GM23338 (cell line): ENCODE results near the gene WDR27. TPM values are rescaled to one million over a fixed set of nuclear protein-coding genes. Genes with fewer than 3 reads are reported as not detected.

Experiments used
- ATAC-seq: fragments of 200-7000 bp; cut with Tn5 transposase; 3 replicates; pipeline ENCODE4 v1.9.1; 2020
- DNase-seq: peaks from one replicate; pipeline ENCODE4 v3.0.0-alpha.2; 2015; ENCODE audit warnings: low spot score
- H2AFZ ChIP-seq: fragments of 200-600 bp; sonication (generic); 2 replicates; pipeline ENCODE4 v1.8.0; 2016; ENCODE audit warnings: antibody characterized with exemption, mild to moderate bottlenecking, moderate library complexity
- H3F3A ChIP-seq: fragments of 200-600 bp; sonication (generic); replicated peaks from 2 replicates; pipeline ENCODE4 v1.8.0; 2017; ENCODE audit warnings: antibody characterized with exemption, mixed run types, low read depth
- H3K27ac ChIP-seq: fragments of 200-600 bp; sonication (generic); 2 replicates; pipeline ENCODE4 v1.6.1; 2016; ENCODE audit warnings: low read depth
- H3K27me3 ChIP-seq: fragments of 200-600 bp; sonication (generic); 2 replicates; pipeline ENCODE4 v1.8.0; 2016; ENCODE audit warnings: mild to moderate bottlenecking, mixed run types, moderate library complexity; ENCODE audit not compliant: insufficient read depth
- H3K36me3 ChIP-seq: fragments of 200-600 bp; sonication (generic); 2 replicates; pipeline ENCODE4 v1.8.0; 2016; ENCODE audit warnings: mild to moderate bottlenecking; ENCODE audit not compliant: insufficient read depth
- H3K4me1 ChIP-seq: fragments of 200-600 bp; sonication (generic); 2 replicates; pipeline ENCODE4 v1.8.0; 2016; ENCODE audit warnings: mild to moderate bottlenecking, moderate library complexity; ENCODE audit not compliant: insufficient read depth
- H3K4me2 ChIP-seq: fragments of 200-600 bp; sonication (generic); 2 replicates; pipeline ENCODE4 v1.7.1; 2017; ENCODE audit warnings: mixed run types
- H3K4me3 ChIP-seq: fragments of 200-600 bp; sonication (generic); 2 replicates; pipeline ENCODE4 v1.6.1; 2016; ENCODE audit warnings: mixed run types
- H3K79me2 ChIP-seq: fragments of 200-600 bp; sonication (generic); replicated peaks from 2 replicates; pipeline ENCODE4 v1.8.0; 2017; ENCODE audit warnings: mild to moderate bottlenecking; ENCODE audit not compliant: insufficient read depth
- H3K9me2 ChIP-seq: fragments of 200-600 bp; sonication (generic); 2 replicates; pipeline ENCODE4 v1.8.0; 2017; ENCODE audit not compliant: insufficient read depth
- H4K20me1 ChIP-seq: fragments of 200-600 bp; sonication (generic); replicated peaks from 2 replicates; pipeline ENCODE4 v1.8.0; 2017; ENCODE audit warnings: mild to moderate bottlenecking; ENCODE audit not compliant: insufficient read depth
- H3K27ac Mint-ChIP-seq: 2 replicates; pipeline ENCODE4 v1.8.0; 2020; ENCODE audit warnings: inconsistent platforms, mild to moderate bottlenecking, moderate library complexity, mixed read lengths
- H3K27me3 Mint-ChIP-seq: 3 replicates; pipeline ENCODE4 v1.8.0; 2022; ENCODE audit warnings: low read depth, mild to moderate bottlenecking, moderate library complexity, mixed read lengths, inconsistent platforms; ENCODE audit not compliant: insufficient read depth, poor library complexity
- H3K36me3 Mint-ChIP-seq: 3 replicates; pipeline ENCODE4 v1.8.0; 2021; ENCODE audit warnings: low read depth, mild to moderate bottlenecking, inconsistent platforms, moderate library complexity, mixed read lengths
- H3K4me1 Mint-ChIP-seq: 3 replicates; pipeline ENCODE4 v1.8.0; 2020; ENCODE audit warnings: mild to moderate bottlenecking, inconsistent platforms, mixed read lengths
- H3K4me3 Mint-ChIP-seq: 3 replicates; pipeline ENCODE4 v1.8.0; 2021; ENCODE audit warnings: moderate library complexity, mild to moderate bottlenecking, inconsistent platforms, mixed read lengths
- H3K9me3 Mint-ChIP-seq: 3 replicates; pipeline ENCODE4 v1.8.0; 2020; ENCODE audit warnings: moderate library complexity, mild to moderate bottlenecking, inconsistent platforms, mixed read lengths
- CREB1 ChIP-seq: fragments of 250-450 bp; sonication (Bioruptor Pico); IDR thresholded peaks from 2 replicates; pipeline ENCODE4 v1.5.0; 2020; ENCODE audit warnings: low read depth, mild to moderate bottlenecking, moderate library complexity
- POLR2AphosphoS5 ChIP-seq: IDR thresholded peaks from 2 replicates; pipeline ENCODE4 v1.6.1; 2016; ENCODE audit warnings: antibody characterized with exemption, low read depth
- REST ChIP-seq: IDR thresholded peaks from one replicate; pipeline ENCODE4 v1.6.1; 2018; ENCODE audit warnings: antibody characterized with exemption; ENCODE audit not compliant: unreplicated experiment
- ZNF331 ChIP-seq: fragments of 250-450 bp; sonication (Bioruptor Pico); IDR thresholded peaks from 2 replicates; pipeline ENCODE4 v1.5.0; 2020; ENCODE audit warnings: low read depth, mild to moderate bottlenecking, moderate library complexity
- ZNF462 ChIP-seq: fragments of 250-450 bp; sonication (Bioruptor Pico); IDR thresholded peaks from 2 replicates; pipeline ENCODE4 v1.5.0; 2020; ENCODE audit warnings: mild to moderate bottlenecking, moderate library complexity
- polyA plus RNA-seq: library from polyadenylated mRNA; unstranded; fragments of >200 nt; fragmentation: Nextera tagmentation; extraction: Ambion mirVana; gene quantifications from 2 replicates; pipeline ENCODE4 v1.2.1, GENCODE V29; 2016
- total RNA-seq: library from RNA; depleted of rRNA; stranded (reverse); fragments of >200 nt; shearing (Covaris generic); gene quantifications from 2 replicates; pipeline ENCODE4 v1.2.3, GENCODE V29; 2014
- TF ChIP-seq, protein P1 (sequence below): IDR thresholded peaks from 2 replicates; pipeline ENCODE4 v1.6.1; 2016; ENCODE audit warnings: antibody characterized with exemption

The WDR27 gene
- total and polyA plus RNA-seq, 2 experiments from 2014 or later, result 55.3 to 80.4 TPM

- Histone ChIP-seq H2AFZ (no peak overlapping the region), H3K9me2 (no peaks in the 10 kb centered on the region), H3K4me3 (no peak overlapping the region), H3K27me3 (no peaks in the 10 kb centered on the region), H3K79me2 (no peaks in the 10 kb centered on the region), H3K4me2 (no peak overlapping the region), H3K36me3 (peaks cover 17% of the 10 kb centered on the region), H4K20me1 (peaks cover 5% of the 10 kb centered on the region; the same call in 1 of the 2 replicates), H3K4me1 (no peaks in the 10 kb centered on the region), H3F3A (no peaks in the 10 kb centered on the region), H3K27ac (no peak overlapping the region)
- Mint-ChIP-seq H3K9me3 (no peaks in the 10 kb centered on the region; the same call in 2 of the 3 replicates), H3K4me1 (peaks cover 5% of the 10 kb centered on the region), H3K4me3 (no peak overlapping the region; the same call in 2 of the 3 replicates), H3K27me3 (peaks cover 4% of the 10 kb centered on the region), H3K27ac (no peak overlapping the region), H3K36me3 (peaks cover 77% of the 10 kb centered on the region)
- DNase-seq (no peak), ATAC-seq (no peak)
- no peak for TF ChIP-seq POLR2AphosphoS5
- TF ChIP-seq, protein P1, sequence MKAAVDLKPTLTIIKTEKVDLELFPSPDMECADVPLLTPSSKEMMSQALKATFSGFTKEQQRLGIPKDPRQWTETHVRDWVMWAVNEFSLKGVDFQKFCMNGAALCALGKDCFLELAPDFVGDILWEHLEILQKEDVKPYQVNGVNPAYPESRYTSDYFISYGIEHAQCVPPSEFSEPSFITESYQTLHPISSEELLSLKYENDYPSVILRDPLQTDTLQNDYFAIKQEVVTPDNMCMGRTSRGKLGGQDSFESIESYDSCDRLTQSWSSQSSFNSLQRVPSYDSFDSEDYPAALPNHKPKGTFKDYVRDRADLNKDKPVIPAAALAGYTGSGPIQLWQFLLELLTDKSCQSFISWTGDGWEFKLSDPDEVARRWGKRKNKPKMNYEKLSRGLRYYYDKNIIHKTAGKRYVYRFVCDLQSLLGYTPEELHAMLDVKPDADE, result no peak
- no peak for TF ChIP-seq ZNF462
- TF ChIP-seq ZNF331 (CRISPR knock-in tag), result no peak
- no peak for TF ChIP-seq CREB1 (CRISPR knock-in tag)
- TF ChIP-seq REST, result no peak
These were observed 38.4 kb downstream of the WDR27 start for GRCh38 chr6:169663468-169663867.
